Measurements from ENCODE around the gene LRBA. TPM values are rescaled to one million over a fixed set of nuclear protein-coding genes. Genes with fewer than 3 reads are reported as not detected.
A peak's percentile ranks its signal among the peaks of the same experiment; 100 is the strongest.

LRBA gene
- total RNA-seq, 2 donors from 2014 or later, result 50.1 to 59.9 TPM

DNA sequence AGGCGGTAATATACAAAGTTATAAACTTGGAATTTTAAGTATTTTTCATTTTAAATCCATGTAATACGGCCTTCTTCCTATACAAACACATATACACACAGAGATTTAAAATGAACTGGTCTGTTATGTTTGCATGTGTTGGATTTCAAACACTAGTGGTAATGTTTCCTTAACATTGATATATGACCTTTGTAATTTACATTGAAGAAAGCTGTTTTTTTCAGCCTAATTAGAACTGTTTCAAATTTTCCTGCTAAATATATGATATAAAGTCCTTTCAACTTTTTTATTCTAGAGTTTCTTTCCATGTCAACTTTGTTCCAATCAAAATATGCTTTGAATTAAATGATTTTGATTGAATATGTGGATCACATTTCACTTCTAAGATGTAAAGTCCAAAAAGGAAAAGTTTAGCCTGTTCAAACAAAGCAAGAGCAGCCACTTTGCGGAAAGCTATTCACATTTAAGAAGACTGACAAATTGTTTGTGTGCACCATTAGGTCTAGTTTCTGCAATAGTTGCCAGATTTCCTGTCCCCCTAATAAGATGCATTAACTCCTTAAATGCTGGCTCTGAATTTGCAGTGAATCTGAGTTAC lies 659.1 kb downstream of the LRBA start:
- H3K36me3 ChIP-seq (replicated peaks in 1 of 2; ENCODE audit: insufficient read depth in 1 of 2, low read depth in 2 of 2), result no peaks in the 10 kb centered on the region
- no peak for DNase-seq
- intact Hi-C loops (cut with DNase I), result no loop called here
- H3K9me3 ChIP-seq, result no peaks in the 10 kb centered on the region
- no peak overlapping the region for H3K4me3 ChIP-seq
- 72 to 73% methylated on average over 3 of the region's 3 CpGs for WGBS, 2 donors
- no peaks in the 10 kb centered on the region for H3K27me3 ChIP-seq
- peaks cover 6% of the 10 kb centered on the region for H3K4me1 ChIP-seq
- TF ChIP-seq POLR2A (IDR thresholded peaks at IDR 0.05), result no peak
- TF ChIP-seq CTCF (IDR thresholded peaks at IDR 0.05), result no peak
- peak overlapping the region in 1 of 4 donors; percentile 5 for H3K27ac ChIP-seq
- ATAC-seq, result no peak

GRCh38 chr4:150355418-150355817 lies 659.7 kb downstream of the LRBA start:
- no peak for ATAC-seq
- no peak for TF ChIP-seq POLR2A (IDR thresholded peaks at IDR 0.05)
- TF ChIP-seq CTCF (IDR thresholded peaks at IDR 0.05), result no peak
- no peak for DNase-seq
- Histone ChIP-seq H3K27me3 (no peaks in the 10 kb centered on the region), H3K9me3 (no peaks in the 10 kb centered on the region), H3K27ac (no peak overlapping the region), H3K4me1 (peaks cover 6% of the 10 kb centered on the region), H3K36me3 (replicated peaks in 1 of 2; ENCODE audit: insufficient read depth in 1 of 2, low read depth in 2 of 2) (no peaks in the 10 kb centered on the region), H3K4me3 (no peak overlapping the region)
- intact Hi-C loops (cut with DNase I), result no loop called here
- WGBS, 2 donors, result 57 to 82% methylated on average over 1 of the region's 1 CpG

DNA sequence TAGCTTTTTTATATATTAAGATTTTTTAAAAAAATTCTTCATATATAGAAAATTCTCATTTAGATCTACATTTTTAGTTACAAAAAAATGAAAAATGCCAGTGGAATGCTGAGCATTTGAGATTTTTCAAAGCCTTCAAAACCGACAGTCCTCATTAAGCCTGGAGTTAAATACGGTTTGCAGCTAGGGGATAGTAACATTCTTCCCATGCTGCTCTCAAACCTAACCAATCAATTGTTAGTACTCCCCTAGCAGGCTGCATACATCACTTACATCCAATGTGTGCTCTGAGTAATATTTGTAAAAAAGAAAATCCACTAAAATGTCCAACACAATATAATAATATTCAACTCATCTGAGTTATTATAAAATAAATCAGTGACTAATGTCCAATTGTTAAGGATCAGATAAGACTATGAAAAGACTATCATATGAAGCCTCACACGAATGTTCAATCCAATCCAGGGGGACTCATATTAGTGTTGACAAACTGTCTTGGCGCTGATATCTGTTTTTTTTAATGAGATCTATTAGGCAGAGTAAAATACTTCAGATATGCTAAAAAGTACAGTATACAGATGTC lies 660.8 kb downstream of the LRBA start:
- H3K9me3 ChIP-seq, result no peaks in the 10 kb centered on the region
- no peak for DNase-seq
- no peak for ATAC-seq
- WGBS, 2 donors, result 83% methylated on average over 4 of the region's 4 CpGs
- intact Hi-C loops (cut with DNase I), result no loop called here
- no peaks in the 10 kb centered on the region for H3K27me3 ChIP-seq
- peaks cover 6% of the 10 kb centered on the region for H3K4me1 ChIP-seq
- no peak overlapping the region for H3K27ac ChIP-seq
- TF ChIP-seq CTCF (IDR thresholded peaks at IDR 0.05) (no peak), POLR2A (IDR thresholded peaks at IDR 0.05) (no peak)
- H3K4me3 ChIP-seq, result no peak overlapping the region
- H3K36me3 ChIP-seq (replicated peaks in 1 of 2; ENCODE audit: insufficient read depth in 1 of 2, low read depth in 2 of 2), result no peaks in the 10 kb centered on the region

- ATAC-seq (peak; percentile 40), DNase-seq (no peak)
- Histone ChIP-seq H3K4me1 (no peaks in the 10 kb centered on the region), H3K27me3 (no peaks in the 10 kb centered on the region), H3K4me3 (no peak overlapping the region), H3K9me3 (no peaks in the 10 kb centered on the region), H3K27ac (no peak overlapping the region), H3K36me3 (replicated peaks in 1 of 2; ENCODE audit: insufficient read depth in 1 of 2, low read depth in 2 of 2) (no peaks in the 10 kb centered on the region)
- 87 to 89% methylated on average over 2 of the region's 2 CpGs for WGBS, 2 donors
- intact Hi-C loops (cut with DNase I), result no loop called here
- TF ChIP-seq CTCF (IDR thresholded peaks at IDR 0.05) (no peak), POLR2A (IDR thresholded peaks at IDR 0.05) (no peak)
Observed at GRCh38 chr4:150348079-150348478, 667.0 kb downstream of the LRBA start.

DNA sequence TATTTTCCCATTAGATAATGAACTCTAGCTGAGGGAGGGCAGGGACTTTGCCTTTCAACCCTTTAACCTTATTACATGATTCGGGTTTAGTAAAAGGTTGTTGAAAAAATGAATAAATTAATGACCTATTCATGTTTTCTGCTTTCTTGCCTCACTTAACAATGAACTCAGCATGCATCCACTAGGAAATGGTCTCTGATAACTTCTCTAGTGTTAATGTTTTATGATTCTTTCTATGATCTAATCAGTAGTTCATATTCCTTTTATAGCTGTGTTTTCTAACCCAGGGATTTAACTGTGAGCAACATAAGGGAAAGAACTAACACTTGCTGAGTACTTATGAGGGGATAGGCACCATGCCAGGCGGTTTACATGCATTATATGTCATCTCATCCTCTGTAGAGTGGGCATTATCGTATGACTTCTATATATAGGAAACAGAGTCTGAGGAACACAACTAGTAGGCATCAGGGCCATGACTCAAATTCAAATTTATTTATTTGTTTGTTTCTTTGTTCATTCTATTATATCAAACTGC lies 669.8 kb downstream of the LRBA start:
- WGBS, 2 donors, result 96 to 98% methylated on average over 3 of the region's 3 CpGs
- intact Hi-C loops (cut with DNase I), result no loop called here
- no peaks in the 10 kb centered on the region for H3K4me1 ChIP-seq
- no peak overlapping the region for H3K4me3 ChIP-seq
- TF ChIP-seq POLR2A (IDR thresholded peaks at IDR 0.05) (no peak), CTCF (IDR thresholded peaks at IDR 0.05) (no peak)
- no peak overlapping the region for H3K27ac ChIP-seq
- H3K27me3 ChIP-seq, result no peaks in the 10 kb centered on the region
- no peaks in the 10 kb centered on the region for H3K36me3 ChIP-seq (replicated peaks in 1 of 2; ENCODE audit: insufficient read depth in 1 of 2, low read depth in 2 of 2)
- H3K9me3 ChIP-seq, result no peaks in the 10 kb centered on the region
- DNase-seq, result no peak
- ATAC-seq, result no peak

All from body of pancreas (tissue), 4 donors.